GM21447 (cell line): Measurements from ENCODE around the gene IZUMO2.
"Not testable (repeated sequence)": the region's sequence is repeated elsewhere in the genome, so short reads cannot be mapped to it uniquely, and the experiment has no call there.

Experiments used
- ATAC-seq: cut with Tn5 transposase; IDR thresholded peaks from one replicate; pipeline ENCODE4 v1.9.1; 2021; ENCODE audit not compliant: unreplicated experiment

Gene IZUMO2

GRCh38 chr19:50187937-50188336 is 24.9 kb upstream of the IZUMO2 start:
- no peak for ATAC-seq

DNA sequence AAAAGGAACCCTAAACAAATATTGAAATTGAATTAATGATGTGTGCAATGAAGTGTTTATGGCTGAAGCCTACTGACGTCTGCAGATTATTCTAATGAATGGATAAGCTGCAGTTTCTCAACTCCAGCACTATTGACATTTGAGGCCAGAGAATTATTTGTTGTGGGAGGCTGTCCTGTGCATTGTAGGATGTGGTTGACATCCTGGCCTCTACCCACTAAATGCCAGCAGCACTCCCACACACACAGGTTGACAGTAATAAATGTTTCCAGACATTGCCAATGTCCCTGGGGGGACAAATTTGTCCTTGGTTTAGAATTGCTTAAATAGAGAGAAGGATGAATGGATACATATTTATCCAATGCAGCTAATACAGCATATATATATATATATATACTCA is 21.1 kb upstream of the IZUMO2 start:
- ATAC-seq = no peak

DNA sequence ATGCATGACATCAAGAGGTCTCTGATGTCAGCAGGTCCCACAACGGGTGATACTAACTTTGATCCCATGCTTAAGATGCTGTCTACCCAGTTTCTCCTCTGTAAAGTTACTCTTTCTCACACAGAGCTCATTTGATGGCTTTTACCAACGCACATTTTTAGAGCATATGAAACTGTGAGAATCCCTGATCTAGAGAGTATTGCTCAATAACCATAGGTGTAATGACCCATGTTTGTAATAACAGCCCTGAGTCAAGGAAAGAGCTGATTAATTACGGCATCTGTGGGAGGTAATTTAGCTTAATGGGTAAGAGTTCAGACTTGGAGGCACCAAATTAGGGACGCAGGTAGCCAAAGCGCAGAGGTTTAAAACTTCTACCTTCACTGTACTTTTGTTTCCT is 18.0 kb upstream of the IZUMO2 start:
- ATAC-seq = no peak

GRCh38 chr19:50178859-50179537 is 15.9 kb upstream of the IZUMO2 start:
- no peak for ATAC-seq

DNA sequence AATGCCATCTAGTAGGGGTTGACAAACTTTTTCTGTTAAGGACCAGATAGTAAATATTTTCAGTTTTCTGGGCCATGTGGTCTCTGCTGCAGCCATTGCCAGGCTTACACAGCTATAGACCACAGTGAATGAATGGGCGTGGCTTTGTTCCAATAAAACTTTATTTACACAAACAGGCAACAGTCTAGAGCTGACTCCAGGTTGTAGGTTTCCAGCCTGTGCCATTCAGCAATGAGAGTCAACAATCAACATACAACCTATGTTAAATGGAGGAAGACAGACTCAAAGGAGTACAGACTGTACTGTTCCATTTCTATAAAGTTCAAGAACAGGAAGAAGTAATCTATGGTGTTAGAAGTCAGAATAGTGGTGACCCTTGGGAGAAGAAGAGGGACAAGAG is 15.2 kb upstream of the IZUMO2 start:
- no peak for ATAC-seq

DNA sequence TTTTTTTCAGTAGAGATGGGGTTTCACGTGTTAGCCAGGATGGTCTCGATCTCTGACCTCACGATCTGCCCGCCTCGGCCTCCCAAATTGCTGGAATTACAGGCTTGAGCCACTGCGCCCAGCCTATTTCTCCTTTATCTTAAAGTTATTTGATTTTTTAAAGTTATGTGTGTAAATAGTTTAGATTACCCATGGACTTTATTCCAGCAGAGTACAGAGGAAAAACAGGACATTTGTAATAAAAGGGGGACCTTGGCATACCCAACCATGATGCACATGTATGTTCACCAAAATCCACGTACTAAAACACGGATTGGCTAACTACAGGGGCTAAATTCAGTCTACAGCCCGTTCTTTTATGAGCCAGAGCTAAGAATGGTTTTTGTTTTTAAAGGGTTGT is 13.7 kb upstream of the IZUMO2 start:
- no peak for ATAC-seq

- ATAC-seq = no peak
Measured at GRCh38 chr19:50175924-50176323, 12.8 kb upstream of the IZUMO2 start.

GRCh38 chr19:50174100-50174793 is 11.2 kb upstream of the IZUMO2 start:
- ATAC-seq = no peak

DNA sequence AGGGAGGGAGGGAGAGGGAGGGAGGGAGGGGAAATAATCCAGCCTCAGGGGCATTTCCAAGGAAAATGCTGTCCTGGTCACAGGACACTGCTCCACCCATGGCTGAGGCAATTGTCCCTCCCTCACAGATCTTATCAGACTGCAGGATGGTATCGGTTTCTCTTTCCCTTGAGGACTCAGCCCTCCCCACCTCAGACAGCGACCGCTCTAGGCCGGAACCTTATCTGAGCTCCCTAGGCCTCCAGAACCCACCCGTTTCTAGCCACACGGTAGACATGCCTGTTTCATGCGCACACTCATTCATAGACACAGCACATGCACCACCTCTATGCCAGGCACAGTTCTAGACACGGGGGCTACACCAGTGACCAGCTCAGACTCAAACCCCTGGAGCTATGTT is 10.0 kb upstream of the IZUMO2 start:
- ATAC-seq = no peak

DNA sequence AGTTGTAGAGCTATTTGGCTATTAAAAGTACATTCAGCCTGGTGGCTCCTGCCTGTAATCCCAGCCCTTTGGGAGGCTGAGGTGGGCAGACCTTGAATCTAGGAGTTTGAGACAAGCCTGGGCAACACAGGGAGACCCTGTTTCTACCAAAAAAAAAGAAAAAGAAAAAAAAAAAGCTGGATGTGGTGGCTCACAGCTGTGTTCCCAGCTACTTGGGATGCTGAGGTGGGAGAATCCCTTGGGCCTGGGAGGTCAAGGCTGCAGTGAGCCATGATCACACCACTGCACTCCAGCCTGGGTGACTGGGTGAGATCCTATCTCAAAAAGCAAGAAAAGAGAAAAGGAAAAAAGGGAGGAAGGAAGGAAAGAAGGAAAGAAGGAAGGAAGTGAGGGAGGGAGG is 9.6 kb upstream of the IZUMO2 start:
- no peak for ATAC-seq

DNA sequence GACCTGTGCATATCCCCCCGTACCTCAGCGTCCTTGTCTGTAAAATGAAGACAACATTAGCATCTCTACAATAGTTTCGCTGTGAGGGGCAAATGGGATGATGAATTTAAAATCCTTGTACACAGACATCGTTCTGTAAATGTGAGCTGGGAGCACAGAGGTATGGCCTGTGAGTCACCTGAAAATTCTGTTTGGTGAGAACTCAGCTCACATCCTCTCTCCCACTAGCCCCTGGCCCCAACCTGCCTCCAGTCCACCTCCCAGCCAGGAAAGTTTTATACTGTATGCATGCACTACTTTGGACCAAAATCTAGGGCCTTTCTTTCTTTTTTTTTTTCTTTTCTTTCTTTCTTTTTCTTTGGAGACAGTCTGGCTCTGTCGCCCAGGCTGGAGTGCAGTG is 8.7 kb upstream of the IZUMO2 start:
- no peak for ATAC-seq

- no peak for ATAC-seq
Measured at GRCh38 chr19:50167314-50167721, 4.2 kb upstream of the IZUMO2 start.

DNA sequence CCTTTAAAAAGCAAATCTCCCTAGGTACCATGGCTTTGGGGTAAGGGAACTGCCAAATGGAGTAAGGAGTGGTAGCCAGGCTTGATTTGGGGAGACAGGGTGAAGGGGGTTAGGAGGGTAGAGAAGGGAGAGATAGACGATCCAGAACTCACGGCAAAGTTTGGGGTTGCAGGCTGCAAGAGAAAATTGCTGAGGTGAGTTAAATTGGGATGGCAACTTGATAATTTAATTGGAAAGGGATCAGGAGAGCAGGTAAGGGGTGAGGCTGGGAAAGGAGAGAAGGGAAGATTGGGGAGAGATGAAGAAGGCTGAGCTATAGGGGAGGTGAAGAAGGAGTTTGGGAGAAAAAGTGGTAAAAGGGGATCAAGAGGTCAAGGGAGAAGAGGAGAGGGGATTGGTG is 4.0 kb downstream of the IZUMO2 start:
- ATAC-seq = no peak

DNA sequence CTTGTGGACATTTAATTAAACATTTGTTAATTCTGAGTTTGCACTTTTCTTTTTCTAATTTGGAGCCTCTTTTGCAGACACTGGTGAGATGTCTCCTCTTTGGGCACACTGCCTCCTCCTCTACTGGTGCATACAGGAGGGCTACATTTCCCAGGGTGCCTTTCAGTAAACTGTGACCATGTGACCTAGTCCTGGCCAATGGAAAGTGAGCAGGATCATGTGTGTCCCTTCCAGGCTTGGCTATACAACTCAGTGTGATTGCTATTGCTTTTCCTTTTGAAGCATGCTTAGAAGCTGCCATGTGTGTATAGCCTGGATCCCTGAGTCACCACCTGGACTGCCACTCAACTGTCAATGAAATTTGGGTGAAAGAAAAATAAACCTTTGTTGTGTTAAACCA is 4.5 kb downstream of the IZUMO2 start:
- ATAC-seq = no peak

- no peak for ATAC-seq
Measured at GRCh38 chr19:50155520-50156109, 7.5 kb downstream of the IZUMO2 start.

- ATAC-seq = no peak
Measured at GRCh38 chr19:50154529-50154928, 8.6 kb downstream of the IZUMO2 start.

DNA sequence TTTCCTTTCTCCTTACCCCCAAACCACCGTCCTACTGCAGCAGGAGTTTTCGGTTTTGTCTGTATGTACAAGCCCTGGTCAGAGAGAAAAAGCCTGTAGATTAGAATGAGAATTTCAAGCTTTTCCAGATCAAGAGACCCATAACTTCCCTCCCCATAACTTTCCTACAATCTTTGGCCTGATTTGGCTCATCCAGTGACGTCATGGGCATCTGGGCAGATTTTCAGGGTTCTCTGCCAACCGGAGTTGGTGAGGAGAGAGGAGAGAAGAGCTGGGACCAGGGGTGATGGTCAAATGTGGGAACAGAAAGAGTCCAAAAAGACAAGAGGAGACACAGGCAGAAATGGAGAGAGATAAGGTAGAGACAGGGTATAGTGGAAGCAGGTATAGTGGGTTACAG is 10.5 kb downstream of the IZUMO2 start:
- no peak for ATAC-seq

- ATAC-seq = no peak
Measured at GRCh38 chr19:50148528-50148927, 14.6 kb downstream of the IZUMO2 start.

- ATAC-seq = no peak
Measured at GRCh38 chr19:50147462-50148423, 15.3 kb downstream of the IZUMO2 start.

GRCh38 chr19:50141921-50142320 is 21.2 kb downstream of the IZUMO2 start:
- not testable (repeated sequence) for ATAC-seq

DNA sequence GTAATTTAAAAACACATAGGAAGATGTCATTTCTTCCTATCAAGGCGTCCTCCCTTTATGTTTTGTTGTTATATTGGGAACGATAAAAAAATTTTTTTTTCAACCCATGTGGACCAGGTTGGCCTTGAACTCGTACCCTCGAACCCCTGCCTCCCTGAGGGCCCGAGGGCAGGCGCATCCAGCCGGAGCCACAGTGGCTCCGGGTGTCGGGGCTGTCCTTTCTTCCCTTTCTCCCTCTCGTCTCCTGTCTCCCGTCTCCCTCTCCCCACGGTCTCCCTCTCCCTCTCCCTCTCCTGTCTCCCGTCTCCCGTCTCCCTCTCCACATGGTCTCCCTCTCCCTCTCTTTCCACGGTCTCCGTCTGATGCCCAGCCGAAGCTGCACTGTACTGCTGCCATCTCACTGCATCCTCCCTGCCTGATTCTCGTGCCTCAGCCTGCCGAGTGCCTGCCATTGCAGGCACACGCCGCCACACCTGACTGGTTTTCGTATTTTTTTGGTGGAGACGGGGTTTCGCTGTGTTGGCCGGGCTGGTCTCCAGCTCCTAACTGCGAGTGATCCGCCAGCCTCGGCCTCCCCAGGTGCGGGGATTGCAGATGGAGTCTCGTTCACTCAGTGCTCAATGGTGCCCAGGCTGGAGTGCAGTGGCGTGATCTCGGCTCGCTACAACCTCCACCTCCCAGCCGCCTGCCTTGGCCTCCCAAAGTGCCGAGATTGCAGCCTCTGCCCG is 22.8 kb downstream of the IZUMO2 start:
- not testable (repeated sequence) for ATAC-seq
